GM19240 (cell line): ENCODE results near the gene FHDC1.

ENCODE experiments used
- DNase-seq: peaks from one replicate; pipeline ENCODE4 v3.0.0; 2011; ENCODE audit warnings: low spot score; ENCODE audit not compliant: insufficient read length

The FHDC1 gene

GRCh38 chr4:152929888-152930287, 6.2 kb upstream of the FHDC1 start:
- no peak for DNase-seq

- no peak for DNase-seq
Measured at GRCh38 chr4:152935143-152935542, 980 bp upstream of the FHDC1 start.

- peak; percentile 6 for DNase-seq
Measured at GRCh38 chr4:152936446-152937335, 568 bp downstream of the FHDC1 start.

- DNase-seq = peak; percentile 6
Measured at GRCh38 chr4:152937336-152938236, 1.5 kb downstream of the FHDC1 start.

- DNase-seq = no peak
Measured at GRCh38 chr4:152938237-152938947, 2.3 kb downstream of the FHDC1 start.

- DNase-seq = no peak
Measured at GRCh38 chr4:152939621-152940020, 3.5 kb downstream of the FHDC1 start.

GRCh38 chr4:152940461-152940860, 4.3 kb downstream of the FHDC1 start:
- no peak for DNase-seq

- no peak for DNase-seq
Measured at GRCh38 chr4:152941411-152941810, 5.3 kb downstream of the FHDC1 start.

- DNase-seq = no peak
Measured at GRCh38 chr4:152942346-152942745, 6.2 kb downstream of the FHDC1 start.

GRCh38 chr4:152943672-152944071, 7.5 kb downstream of the FHDC1 start:
- no peak for DNase-seq

- no peak for DNase-seq
Measured at GRCh38 chr4:152944666-152945320, 8.7 kb downstream of the FHDC1 start.

- no peak for DNase-seq
Measured at GRCh38 chr4:152945639-152946038, 9.5 kb downstream of the FHDC1 start.

GRCh38 chr4:152946446-152946845, 10.3 kb downstream of the FHDC1 start:
- DNase-seq = no peak

- DNase-seq = no peak
Measured at GRCh38 chr4:152947311-152947710, 11.2 kb downstream of the FHDC1 start.

- no peak for DNase-seq
Measured at GRCh38 chr4:152949930-152950329, 13.8 kb downstream of the FHDC1 start.

- DNase-seq = no peak
Measured at GRCh38 chr4:152950402-152951274, 14.5 kb downstream of the FHDC1 start.

- DNase-seq = no peak
Measured at GRCh38 chr4:152951348-152951747, 15.2 kb downstream of the FHDC1 start.

GRCh38 chr4:152953514-152953913, 17.4 kb downstream of the FHDC1 start:
- DNase-seq = no peak

- no peak for DNase-seq
Measured at GRCh38 chr4:152954741-152955140, 18.6 kb downstream of the FHDC1 start.

GRCh38 chr4:152956147-152956546, 20.0 kb downstream of the FHDC1 start:
- no peak for DNase-seq
